MCF 10A (cell line): ENCODE measurements around the gene PDPN. TPM values are rescaled to one million over a fixed set of nuclear protein-coding genes. Genes with fewer than 3 reads are reported as not detected.

Experiments
- BruUV-seq: library from RNA; stranded (reverse); fragments of 400-500 nt; replicated peaks from 2 replicates; lab custom pipeline; 2021; lab: Mats Ljungman, UMichigan
- CTCF ChIA-PET: fragments of 300-600 bp; sonication (Branson Sonifier 250); formaldehyde crosslinking; extraction: SDS; loops from one replicate; lab custom pipeline; 2021; ENCODE audit warnings: antibody characterized with exemption, inconsistent platforms; lab: Yijun Ruan, JAX
- POLR2A ChIA-PET: fragments of 300-600, 350-650 bp; sonication (Branson Sonifier 250); formaldehyde crosslinking; extraction: SDS; loops from one replicate; lab custom pipeline; 2020; ENCODE audit warnings: antibody characterized with exemption, inconsistent platforms; lab: Yijun Ruan, JAX
- DNase-seq: peaks from one replicate; pipeline ENCODE4 v3.0.0-alpha.2; 2018; ENCODE audit not compliant: unreplicated experiment
- H3K27ac Mint-ChIP-seq: one replicate; pipeline ENCODE4 v1.8.0; 2022; ENCODE audit warnings: mild to moderate bottlenecking, low read depth, mixed read lengths; ENCODE audit not compliant: unreplicated experiment
- H3K27me3 Mint-ChIP-seq: one replicate; pipeline ENCODE4 v1.8.0; 2022; ENCODE audit warnings: mixed read lengths; ENCODE audit not compliant: insufficient read depth, unreplicated experiment
- H3K36me3 Mint-ChIP-seq: one replicate; pipeline ENCODE4 v1.8.0; 2022; ENCODE audit warnings: mild to moderate bottlenecking, moderate library complexity, mixed read lengths; ENCODE audit not compliant: insufficient read depth, unreplicated experiment
- H3K4me1 Mint-ChIP-seq: one replicate; pipeline ENCODE4 v1.8.0; 2022; ENCODE audit warnings: mixed read lengths; ENCODE audit not compliant: insufficient read depth, unreplicated experiment
- H3K4me3 Mint-ChIP-seq: one replicate; pipeline ENCODE4 v1.8.0; 2022; ENCODE audit warnings: mild to moderate bottlenecking, moderate library complexity, mixed read lengths; ENCODE audit not compliant: unreplicated experiment
- H3K9me3 Mint-ChIP-seq: one replicate; pipeline ENCODE4 v1.8.0; 2022; ENCODE audit warnings: mixed read lengths; ENCODE audit not compliant: unreplicated experiment
- intact Hi-C: fragments of 100-400 bp; cut with micrococcal nuclease; formaldehyde crosslinking; loops from 2 replicates; pipeline ENCODE4 v1.14.1; 2022
- total RNA-seq: library from RNA; stranded (reverse); gene quantifications from 2 replicates; pipeline ENCODE4 v1.2.3, GENCODE V29; 2022
- TF ChIP-seq, protein P1 (sequence below): fragments of 200-600 bp; IDR thresholded peaks from one replicate; pipeline ENCODE4 v1.8.0; 2022; ENCODE audit warnings: antibody characterized with exemption, mild to moderate bottlenecking; ENCODE audit not compliant: unreplicated experiment

Gene PDPN
- total RNA-seq, 1 experiment from 2014 or later: 35.1 TPM

DNA sequence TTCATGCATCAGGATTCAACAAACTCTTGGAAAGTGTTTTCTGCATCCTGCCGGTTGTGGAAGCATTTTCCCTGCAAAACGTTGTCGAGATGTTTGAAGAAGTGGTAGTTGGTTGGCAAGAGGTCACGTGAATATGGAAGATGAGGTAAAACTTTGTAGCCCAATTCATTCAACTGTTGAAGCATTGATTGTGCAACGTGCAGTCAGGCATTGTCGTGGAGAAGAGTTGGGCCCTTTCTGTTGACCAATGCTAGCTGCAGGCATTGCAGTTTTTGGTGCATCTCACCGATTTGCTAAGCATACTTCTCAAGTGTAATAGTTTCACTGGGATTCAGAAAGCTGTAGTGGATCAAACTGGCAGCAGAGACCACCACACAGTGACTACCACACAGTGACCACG, 59.4 kb downstream of the PDPN start:
- peak overlapping the region; percentile 20 for H3K27ac Mint-ChIP-seq
- ChIA-PET CTCF (no interaction called here), POLR2A (no interaction called here)
- no peak overlapping the region for H3K4me3 Mint-ChIP-seq
- H3K9me3 Mint-ChIP-seq: peaks cover 9% of the 10 kb centered on the region
- no peaks in the 10 kb centered on the region for H3K27me3 Mint-ChIP-seq
- BruUV-seq: no TSS peak
- TF ChIP-seq, protein P1, sequence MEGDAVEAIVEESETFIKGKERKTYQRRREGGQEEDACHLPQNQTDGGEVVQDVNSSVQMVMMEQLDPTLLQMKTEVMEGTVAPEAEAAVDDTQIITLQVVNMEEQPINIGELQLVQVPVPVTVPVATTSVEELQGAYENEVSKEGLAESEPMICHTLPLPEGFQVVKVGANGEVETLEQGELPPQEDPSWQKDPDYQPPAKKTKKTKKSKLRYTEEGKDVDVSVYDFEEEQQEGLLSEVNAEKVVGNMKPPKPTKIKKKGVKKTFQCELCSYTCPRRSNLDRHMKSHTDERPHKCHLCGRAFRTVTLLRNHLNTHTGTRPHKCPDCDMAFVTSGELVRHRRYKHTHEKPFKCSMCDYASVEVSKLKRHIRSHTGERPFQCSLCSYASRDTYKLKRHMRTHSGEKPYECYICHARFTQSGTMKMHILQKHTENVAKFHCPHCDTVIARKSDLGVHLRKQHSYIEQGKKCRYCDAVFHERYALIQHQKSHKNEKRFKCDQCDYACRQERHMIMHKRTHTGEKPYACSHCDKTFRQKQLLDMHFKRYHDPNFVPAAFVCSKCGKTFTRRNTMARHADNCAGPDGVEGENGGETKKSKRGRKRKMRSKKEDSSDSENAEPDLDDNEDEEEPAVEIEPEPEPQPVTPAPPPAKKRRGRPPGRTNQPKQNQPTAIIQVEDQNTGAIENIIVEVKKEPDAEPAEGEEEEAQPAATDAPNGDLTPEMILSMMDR: no peak
- intact Hi-C loops: no loop called here
- DNase-seq: no peak
- H3K36me3 Mint-ChIP-seq: no peaks in the 10 kb centered on the region
- peaks cover 11% of the 10 kb centered on the region for H3K4me1 Mint-ChIP-seq

DNA sequence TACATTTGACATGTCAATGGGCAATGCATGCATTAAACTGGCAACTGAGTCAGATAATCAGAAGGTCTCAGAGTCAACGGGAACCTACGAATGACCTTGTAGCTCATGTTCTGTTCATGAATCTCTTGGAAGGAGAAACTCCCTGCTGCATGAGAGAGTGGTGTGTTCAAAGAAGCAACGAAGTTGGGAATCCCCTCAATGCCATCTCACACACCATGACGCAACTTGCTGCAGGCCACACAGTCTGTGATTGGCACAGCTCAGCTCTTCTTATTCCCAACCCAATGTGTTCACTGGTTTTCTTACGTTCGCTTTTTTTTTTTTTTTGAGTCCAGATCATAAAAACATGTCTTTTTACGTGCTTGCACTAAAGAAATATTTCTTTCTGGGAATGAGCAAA, 62.9 kb downstream of the PDPN start:
- BruUV-seq: no TSS peak
- Mint-ChIP-seq H3K27ac (no peak overlapping the region), H3K36me3 (no peaks in the 10 kb centered on the region), H3K9me3 (peaks cover 7% of the 10 kb centered on the region), H3K27me3 (no peaks in the 10 kb centered on the region), H3K4me1 (peaks cover 20% of the 10 kb centered on the region), H3K4me3 (no peak overlapping the region)
- TF ChIP-seq, protein P1: no peak
- intact Hi-C loops: no loop called here
- CTCF ChIA-PET: interaction anchor here (0.7 kb wide), 1 partner anchor 57 kb away, joined by 3 read pairs; no protein-coding TSS in a partner anchor
- no peak for DNase-seq
- POLR2A ChIA-PET: interaction anchor here (0.7 kb wide), 1 partner anchor 507 kb away, joined by 3 read pairs; no protein-coding TSS in a partner anchor

- TF ChIP-seq, protein P1: no peak
- Mint-ChIP-seq H3K4me1 (peaks cover 15% of the 10 kb centered on the region), H3K27ac (no peak overlapping the region), H3K27me3 (no peaks in the 10 kb centered on the region), H3K9me3 (peaks cover 7% of the 10 kb centered on the region), H3K4me3 (no peak overlapping the region), H3K36me3 (no peaks in the 10 kb centered on the region)
- intact Hi-C loops: no loop called here
- DNase-seq: peak; percentile 89
- POLR2A ChIA-PET: interaction anchor here (0.6 to 3.2 kb wide), 7 partner anchors 11 to 840 kb away, joined by 3 to 18 read pairs (median 5); no protein-coding TSS in a partner anchor
- no TSS peak for BruUV-seq
- CTCF ChIA-PET: interaction anchor here (0.5 kb wide), 1 partner anchor 308 kb away, joined by 3 read pairs; no protein-coding TSS in a partner anchor
Measured at GRCh38 chr1:13651279-13651678, 67.6 kb downstream of the PDPN start.

DNA sequence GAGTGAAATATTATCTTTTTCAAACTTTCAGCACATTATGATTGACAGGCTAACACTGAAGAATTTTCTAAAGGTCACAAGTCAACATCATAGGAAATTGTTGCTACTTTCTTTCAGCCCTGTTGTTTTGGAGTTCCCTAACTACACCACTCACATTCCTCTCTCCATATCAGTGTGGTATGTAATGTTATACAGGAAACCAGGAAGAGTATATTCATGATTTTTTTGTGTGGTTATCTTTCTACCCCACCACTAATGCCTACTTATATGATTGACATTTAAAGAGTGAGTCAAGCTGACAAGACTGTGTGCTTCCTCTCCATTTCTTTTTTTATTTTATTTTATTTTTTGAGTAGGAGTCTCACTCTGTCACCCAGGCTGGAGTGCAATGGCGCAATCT, 68.6 kb downstream of the PDPN start:
- TF ChIP-seq, protein P1: no peak
- Mint-ChIP-seq H3K9me3 (peaks cover 7% of the 10 kb centered on the region), H3K36me3 (no peaks in the 10 kb centered on the region), H3K4me1 (peaks cover 15% of the 10 kb centered on the region), H3K4me3 (no peak overlapping the region), H3K27me3 (no peaks in the 10 kb centered on the region), H3K27ac (no peak overlapping the region)
- ChIA-PET POLR2A (interaction anchor here (1.2 to 3.2 kb wide), 3 partner anchors 10 to 202 kb away, joined by 3 to 18 read pairs (median 5); no protein-coding TSS in a partner anchor), CTCF (interaction anchor here (0.7 kb wide), 1 partner anchor 13 kb away, joined by 3 read pairs; no protein-coding TSS in a partner anchor)
- BruUV-seq: no TSS peak
- intact Hi-C loops: no loop called here
- DNase-seq: no peak
